ENCODE results near the gene NUDT2. TPM values are rescaled to one million over a fixed set of nuclear protein-coding genes. Genes with fewer than 3 reads are reported as not detected.

NUDT2 gene
- total and polyA plus RNA-seq, 2 experiments from 2014 or later, result 19.6 to 23.4 TPM

GRCh38 chr9:34369636-34370035 lies 40.3 kb downstream of the NUDT2 start:
- TF ChIP-seq EZH2 (IDR thresholded peaks at IDR 0.05; ENCODE audit: borderline replicate concordance), result no peak
- no peak for TF ChIP-seq EZH2phosphoT487 (IDR thresholded peaks at IDR 0.05; ENCODE audit: low read depth, severe bottlenecking, unreplicated experiment)
- no peak for TF ChIP-seq CTCF (IDR thresholded peaks at IDR 0.05; ENCODE audit: poor library complexity)

DNA sequence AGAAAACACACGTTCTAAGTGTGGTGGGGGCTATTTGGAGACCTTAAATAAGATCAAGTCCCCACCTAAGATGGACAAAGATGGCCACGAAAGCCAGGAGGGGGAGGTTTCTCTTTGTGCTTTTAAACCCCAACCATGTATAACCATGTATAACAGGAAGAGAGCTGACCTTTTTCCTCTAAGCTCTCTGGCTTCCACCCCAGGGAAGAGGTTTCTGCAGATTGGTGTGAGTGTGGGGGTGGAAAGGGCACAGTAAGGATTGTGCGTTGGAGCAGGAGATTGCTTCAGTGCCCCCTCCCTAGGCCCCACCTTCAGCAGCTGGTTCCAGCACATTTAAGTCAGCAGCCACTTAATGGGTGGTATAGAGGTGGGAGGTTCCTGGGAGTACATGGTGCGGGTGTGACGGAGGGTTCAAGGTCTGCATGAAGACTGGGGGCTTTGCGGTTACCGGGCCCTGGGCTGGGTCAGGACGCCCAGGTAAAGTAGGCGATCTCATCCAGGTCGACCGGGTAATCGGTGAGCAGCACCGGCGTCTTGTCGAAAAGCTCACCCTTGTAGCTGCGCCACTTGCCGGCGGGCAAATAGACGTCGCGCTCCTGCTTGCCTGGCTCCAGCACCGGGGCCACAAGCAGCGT lies 41.1 kb downstream of the NUDT2 start:
- Histone ChIP-seq H3K27ac (no peak overlapping the region), H2AFZ (no peak overlapping the region), H4K20me1 (ENCODE audit: insufficient read depth, poor library complexity, severe bottlenecking) (no peaks in the 10 kb centered on the region), H3K9me3 (ENCODE audit: low read depth) (no peaks in the 10 kb centered on the region), H3K4me1 (ENCODE audit: insufficient read depth) (peaks cover 4% of the 10 kb centered on the region), H3K79me2 (peaks cover 11% of the 10 kb centered on the region), H3K4me3 (no peak overlapping the region), H3K36me3 (replicated peaks; ENCODE audit: insufficient read depth, low read depth) (no peaks in the 10 kb centered on the region), H3K27me3 (no peaks in the 10 kb centered on the region), H3K9me2 (replicated peaks; ENCODE audit: insufficient read depth) (no peaks in the 10 kb centered on the region), H3K4me2 (no peak overlapping the region)
- TF ChIP-seq EZH2 (IDR thresholded peaks at IDR 0.05; ENCODE audit: borderline replicate concordance) (no peak), EZH2phosphoT487 (IDR thresholded peaks at IDR 0.05; ENCODE audit: low read depth, severe bottlenecking, unreplicated experiment) (no peak), CTCF (IDR thresholded peaks at IDR 0.05; ENCODE audit: poor library complexity) (no peak)
- 98% methylated on average over 21 of the region's 23 CpGs for WGBS (ENCODE audit: low lambda C conversion rate, missing lambda C conversion rate)
- DNase-seq (ENCODE audit: low spot score), result no peak

More at GRCh38 chr9:34369636-34370035, 40.3 kb downstream of the NUDT2 start:
- H3K4me2 ChIP-seq, result no peak overlapping the region
- DNase-seq (ENCODE audit: low spot score), result no peak
- no peaks in the 10 kb centered on the region for H3K9me3 ChIP-seq (ENCODE audit: low read depth)
- no peak overlapping the region for H3K4me3 ChIP-seq
- WGBS (ENCODE audit: low lambda C conversion rate, missing lambda C conversion rate), result 77% methylated on average over 4 of the region's 4 CpGs
- H3K79me2 ChIP-seq, result peaks cover 11% of the 10 kb centered on the region
- no peaks in the 10 kb centered on the region for H4K20me1 ChIP-seq (ENCODE audit: insufficient read depth, poor library complexity, severe bottlenecking)
- H2AFZ ChIP-seq, result no peak overlapping the region
- peaks cover 4% of the 10 kb centered on the region for H3K4me1 ChIP-seq (ENCODE audit: insufficient read depth)
- no peak overlapping the region for H3K27ac ChIP-seq
- H3K27me3 ChIP-seq, result no peaks in the 10 kb centered on the region
- H3K9me2 ChIP-seq (replicated peaks; ENCODE audit: insufficient read depth), result no peaks in the 10 kb centered on the region
- no peaks in the 10 kb centered on the region for H3K36me3 ChIP-seq (replicated peaks; ENCODE audit: insufficient read depth, low read depth)

DNA sequence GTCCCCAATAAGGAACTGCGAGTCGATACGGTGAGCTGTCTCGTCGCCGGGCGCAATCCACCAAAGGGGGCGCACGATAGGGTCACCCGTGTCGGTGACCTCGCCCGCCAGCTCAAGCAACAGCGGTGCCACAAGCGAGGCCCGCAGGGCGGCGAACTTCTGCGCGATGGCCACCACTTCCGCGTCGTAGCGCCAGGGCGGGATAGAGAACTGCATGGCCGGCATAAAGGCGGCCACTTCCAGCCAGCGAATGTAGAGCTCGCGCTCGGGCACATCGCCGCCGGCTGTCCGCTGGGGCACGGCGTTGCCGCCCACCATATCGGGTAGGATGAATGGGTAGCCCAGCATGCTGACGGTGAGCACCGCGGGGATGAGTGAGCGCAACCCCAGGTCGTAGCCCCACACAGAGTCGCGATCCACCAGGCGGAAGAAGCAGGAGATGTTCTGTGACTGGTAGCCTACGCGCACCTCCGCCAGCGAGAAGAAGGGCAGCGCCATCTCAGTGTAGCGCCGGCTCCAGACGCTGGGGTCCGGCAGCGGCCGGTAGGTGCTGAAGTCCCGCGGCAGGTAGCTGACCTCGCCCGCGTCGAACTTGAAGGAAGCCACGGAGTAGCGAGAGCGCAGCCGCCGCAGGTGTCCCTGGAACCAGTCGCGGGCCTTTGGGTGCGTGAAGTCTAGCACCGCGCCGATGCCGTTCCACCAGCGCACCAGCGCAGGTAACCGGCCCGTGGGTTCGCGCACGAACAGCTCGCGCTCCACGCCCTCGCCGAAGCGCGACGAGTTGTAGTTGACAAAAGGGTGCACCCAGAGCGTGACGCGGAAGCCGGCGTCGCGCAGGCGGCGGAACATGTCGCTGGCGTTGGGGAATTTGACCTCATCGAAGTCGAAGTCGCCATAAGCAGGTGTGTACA lies 41.9 kb downstream of the NUDT2 start:
- H3K4me2 ChIP-seq, result no peak overlapping the region
- TF ChIP-seq EZH2 (IDR thresholded peaks at IDR 0.05; ENCODE audit: borderline replicate concordance) (no peak), CTCF (IDR thresholded peaks at IDR 0.05; ENCODE audit: poor library complexity) (no peak), EZH2phosphoT487 (IDR thresholded peaks at IDR 0.05; ENCODE audit: low read depth, severe bottlenecking, unreplicated experiment) (no peak)
- no peaks in the 10 kb centered on the region for H3K9me2 ChIP-seq (replicated peaks; ENCODE audit: insufficient read depth)
- H3K4me1 ChIP-seq (ENCODE audit: insufficient read depth), result peaks cover 4% of the 10 kb centered on the region
- H3K27ac ChIP-seq, result no peak overlapping the region
- H2AFZ ChIP-seq, result no peak overlapping the region
- WGBS (ENCODE audit: low lambda C conversion rate, missing lambda C conversion rate), result 99% methylated on average over 82 of the region's 105 CpGs
- no peaks in the 10 kb centered on the region for H3K27me3 ChIP-seq
- no peaks in the 10 kb centered on the region for H3K9me3 ChIP-seq (ENCODE audit: low read depth)
- no peak overlapping the region for H3K4me3 ChIP-seq
- H3K79me2 ChIP-seq, result peaks cover 10% of the 10 kb centered on the region
- no peaks in the 10 kb centered on the region for H4K20me1 ChIP-seq (ENCODE audit: insufficient read depth, poor library complexity, severe bottlenecking)
- no peaks in the 10 kb centered on the region for H3K36me3 ChIP-seq (replicated peaks; ENCODE audit: insufficient read depth, low read depth)
- DNase-seq (ENCODE audit: low spot score), result no peak

All from hepatocyte (in vitro differentiated cells).